HepG2 (cell line): ENCODE measurements around the gene CEP78. TPM values are rescaled to one million over a fixed set of nuclear protein-coding genes. Genes with fewer than 3 reads are reported as not detected.
A peak's percentile ranks its signal among the peaks of the same experiment; 100 is the strongest.

Source experiments
- ATAC-seq: fragments of 200-7000 bp; cut with Tn5 transposase; 3 replicates; pipeline ENCODE4 v1.9.1; 2020; ENCODE audit warnings: mild to moderate bottlenecking, moderate library complexity
- BruUV-seq: library from RNA; stranded (reverse); fragments of 400-500 nt; replicated peaks from 2 replicates; lab custom pipeline; 2021; lab: Mats Ljungman, UMichigan
- CTCF ChIA-PET: fragments of 300-600 bp; formaldehyde crosslinking; extraction: SDS; loops from one replicate; lab custom pipeline; 2021; ENCODE audit warnings: low total read pairs, inconsistent platforms, low intra/inter-chr PET ratio; lab: Yijun Ruan, JAX
- POLR2A ChIA-PET: fragments of 350-600 bp; sonication (Branson Sonifier 250); formaldehyde crosslinking; loops from one replicate; lab custom pipeline; 2020; ENCODE audit warnings: antibody characterized with exemption, inconsistent platforms; lab: Yijun Ruan, JAX
- DNase-seq: peaks from one replicate; pipeline ENCODE4 v3.0.0-alpha.2; 2015; ENCODE audit warnings: low spot score
- FAIRE-seq: peaks from 3 replicates; lab custom pipeline; 2011; peaks lifted over from hg19 to GRCh38; lab: Jason Lieb, UNC
- H2AFZ ChIP-seq: one replicate; pipeline ENCODE4 v1.6.1; 2011; ENCODE audit warnings: low read length, inconsistent platforms
- H3K27ac ChIP-seq: fragments of 300-600 bp; 3 replicates; pipeline ENCODE4 v1.8.0; 2011; ENCODE audit warnings: mixed run types, mild to moderate bottlenecking, mixed read lengths, low read length, inconsistent platforms; ENCODE audit not compliant: insufficient read depth; ENCODE audit errors: extremely low read length
- H3K27me3 ChIP-seq, 2 experiments: fragments of 200-600 bp in 1 of 2; 2 replicates in 1 of 2; 3 replicates in 1 of 2; pipeline versions ENCODE4 v1.6.0 to v1.8.0; 2011; ENCODE audit warnings: low read length in 2 of 2, mild to moderate bottlenecking in 2 of 2, moderate library complexity in 2 of 2, inconsistent platforms in 1 of 2; ENCODE audit not compliant: insufficient read depth in 2 of 2, control insufficient read depth in 1 of 2
- H3K36me3 ChIP-seq, 2 experiments: fragments of 200-600 bp in 1 of 2; replicated peaks in 1 of 2; 2 replicates in 1 of 2; 3 replicates in 1 of 2; pipeline versions ENCODE4 v1.5.1 to v1.8.0; 2011; ENCODE audit warnings: low read length in 2 of 2, inconsistent platforms in 1 of 2; ENCODE audit not compliant: insufficient read depth in 2 of 2, control insufficient read depth in 1 of 2
- H3K4me1 ChIP-seq: 2 replicates; pipeline ENCODE4 v1.5.1; 2012; ENCODE audit warnings: low read length, inconsistent platforms; ENCODE audit not compliant: insufficient read depth
- H3K4me2 ChIP-seq: 2 replicates; pipeline ENCODE4 v1.6.0; 2011; ENCODE audit warnings: low read depth, low read length, inconsistent platforms
- H3K4me3 ChIP-seq, 3 experiments: fragments of 200-600 bp in 1 of 3; sonication (generic), shearing (Covaris generic) in 1 of 3; replicated peaks in 1 of 3; 2 replicates each; pipeline ENCODE4 v1.5.1; 2011 to 2016; ENCODE audit warnings: low read length in 3 of 3, inconsistent platforms in 2 of 3, low read depth in 2 of 3, mild to moderate bottlenecking in 2 of 3, control low read depth in 1 of 3, mixed read lengths in 1 of 3; ENCODE audit not compliant: insufficient read depth in 1 of 3
- H3K79me2 ChIP-seq: one replicate; pipeline ENCODE4 v1.6.1; 2011; ENCODE audit warnings: low read length, inconsistent platforms; ENCODE audit not compliant: insufficient read depth
- H3K9ac ChIP-seq: 2 replicates; pipeline ENCODE4 v1.6.0; 2011; ENCODE audit warnings: mild to moderate bottlenecking, low read depth, low read length, inconsistent platforms; ENCODE audit not compliant: insufficient read depth
- H3K9me3 ChIP-seq: 2 replicates; pipeline ENCODE4 v1.5.1; 2012; ENCODE audit warnings: mild to moderate bottlenecking, low read length
- H4K20me1 ChIP-seq: 2 replicates; pipeline ENCODE4 v1.6.0; 2011; ENCODE audit warnings: inconsistent platforms, mild to moderate bottlenecking, low read length, moderate library complexity; ENCODE audit not compliant: insufficient read depth
- BCL6 ChIP-seq: IDR thresholded peaks from 2 replicates; pipeline ENCODE4 v1.6.1; 2016; ENCODE audit warnings: missing genetic modification reagents, missing compliant biosample characterization
- CREM ChIP-seq, 2 experiments: sonication (generic) in 1 of 2; formaldehyde crosslinking in 1 of 2; IDR thresholded peaks; 2 replicates each; pipeline versions ENCODE4 v1.4.0 to v1.6.1; 2016 to 2020; ENCODE audit warnings: antibody characterized with exemption in 1 of 2, mild to moderate bottlenecking in 1 of 2, missing genetic modification reagents in 1 of 2
- HCFC1 ChIP-seq: fragments of 150-350 bp; IDR thresholded peaks from 2 replicates; pipeline ENCODE4 v1.6.1; 2014; ENCODE audit warnings: low read depth, low read length
- HNRNPLL ChIP-seq: fragments of 200-400 bp; formaldehyde crosslinking; IDR thresholded peaks from 2 replicates; pipeline ENCODE4 v1.6.1; 2017; ENCODE audit warnings: mild to moderate bottlenecking, low read depth, low read length; ENCODE audit not compliant: poor library complexity, severe bottlenecking
- HOXD1 ChIP-seq: sonication (generic); formaldehyde crosslinking; IDR thresholded peaks from 2 replicates; pipeline ENCODE4 v1.5.0; 2020; ENCODE audit warnings: missing genetic modification reagents
- KAT7 ChIP-seq: IDR thresholded peaks from 2 replicates; pipeline ENCODE4 v1.6.1; 2018; ENCODE audit warnings: borderline replicate concordance, missing compliant biosample characterization
- MAFF ChIP-seq: IDR thresholded peaks from 2 replicates; pipeline ENCODE4 v1.6.1; 2011; ENCODE audit warnings: low read depth, low read length, improper control_type of control experiment
- MEIS2 ChIP-seq: sonication (generic); formaldehyde crosslinking; IDR thresholded peaks from 2 replicates; pipeline ENCODE4 v1.9.0; 2021; ENCODE audit warnings: mild to moderate bottlenecking, missing genetic modification reagents
- NCOA1 ChIP-seq: sonication (generic); formaldehyde crosslinking; IDR thresholded peaks from 2 replicates; pipeline ENCODE4 v1.9.0; 2021; ENCODE audit warnings: missing genetic modification reagents
- SOX5 ChIP-seq: IDR thresholded peaks from 2 replicates; pipeline ENCODE4 v1.6.1; 2016; ENCODE audit warnings: borderline replicate concordance
- U2AF1 ChIP-seq: fragments of 200-400 bp; formaldehyde crosslinking; optimal IDR thresholded peaks from 2 replicates; pipeline ENCODE3; 2017; ENCODE audit warnings: mild to moderate bottlenecking, low read depth, low read length
- ZMAT3 ChIP-seq: sonication (generic); formaldehyde crosslinking; conservative IDR thresholded peaks from 2 replicates; pipeline ENCODE4 v1.7.0; 2021; ENCODE audit warnings: missing genetic modification reagents
- ZNF207 ChIP-seq: fragments of 450-650 bp; IDR thresholded peaks from 2 replicates; pipeline ENCODE4 v1.6.1; 2016; ENCODE audit warnings: antibody characterized with exemption, borderline replicate concordance
- ZNF230 ChIP-seq: sonication (generic); formaldehyde crosslinking; IDR thresholded peaks from 2 replicates; pipeline ENCODE4 v1.4.0; 2020; ENCODE audit warnings: mild to moderate bottlenecking, missing genetic modification reagents
- ZNF558 ChIP-seq: sonication (generic); formaldehyde crosslinking; IDR thresholded peaks from 2 replicates; pipeline ENCODE4 v1.9.0; 2022; ENCODE audit warnings: mild to moderate bottlenecking, missing genetic modification reagents, borderline replicate concordance
- ZNF746 ChIP-seq: sonication (generic); formaldehyde crosslinking; IDR thresholded peaks from 2 replicates; pipeline ENCODE4 v1.8.0; 2022; ENCODE audit warnings: mild to moderate bottlenecking, missing genetic modification reagents
- ZNF768 ChIP-seq: sonication (generic); formaldehyde crosslinking; IDR thresholded peaks from 2 replicates; pipeline ENCODE4 v1.4.0; 2020; ENCODE audit warnings: missing genetic modification reagents
- ZNF781 ChIP-seq: sonication (generic); formaldehyde crosslinking; IDR thresholded peaks from 2 replicates; pipeline ENCODE4 v1.5.1; 2020; ENCODE audit warnings: borderline replicate concordance, mild to moderate bottlenecking, missing genetic modification reagents; ENCODE audit errors: not compliant biosample characterization
- ZSCAN30 ChIP-seq: sonication (generic); formaldehyde crosslinking; IDR thresholded peaks from 2 replicates; pipeline ENCODE4 v1.5.0; 2020; ENCODE audit warnings: mild to moderate bottlenecking, missing genetic modification reagents
- WGBS: methylation state at CpG from one replicate; pipeline ENCODE4 v1.1.6; 2017; ENCODE audit warnings: low lambda C conversion rate; 5-methylcytosine and 5-hydroxymethylcytosine counted together
- in situ Hi-C: cut with HindIII; loops from 2 replicates; pipeline ENCODE4 v1.10.0; 2017; ENCODE audit warnings: low pct_unique_long_range_greater_than_20kb; ENCODE audit not compliant: extremely low pct_ligation_motif_present
- intact Hi-C: fragments of 100-400 bp; cut with micrococcal nuclease; formaldehyde crosslinking; loops from one replicate; pipeline ENCODE4 v1.10.0; 2022; ENCODE audit not compliant: unreplicated experiment
- polyA plus RNA-seq, 8 experiments: library from polyadenylated mRNA; depleted of rRNA in 3 of 8; stranded (reverse) in 7 of 8; unstranded in 1 of 8; fragments of >200 nt; fragmentation: Illumina TruSeq in 4 of 8; extraction: Trizol in 4 of 8; gene quantifications; 2 replicates each; pipeline versions ENCODE4 v1.2.1 to v1.2.3, GENCODE V29; 2011 to 2016; ENCODE audit warnings: low read depth in 4 of 8, missing spikeins in 1 of 8, mixed read lengths in 1 of 8; ENCODE audit not compliant: insufficient read depth in 1 of 8
- total RNA-seq, 5 experiments: library from RNA; depleted of rRNA; stranded (reverse); fragments of >200 nt; fragmentation: Illumina TruSeq; extraction: Trizol; gene quantifications; 2 replicates each; pipeline ENCODE4 v1.2.3, GENCODE V29; 2016; ENCODE audit warnings: low read depth in 1 of 5
- TF ChIP-seq, protein P1 (sequence below): IDR thresholded peaks from 2 replicates; pipeline ENCODE4 v1.6.1; 2016; ENCODE audit warnings: missing genetic modification reagents, missing compliant biosample characterization
- TF ChIP-seq, protein P2 (sequence below): sonication (generic); formaldehyde crosslinking; IDR thresholded peaks from 2 replicates; pipeline ENCODE4 v1.5.0; 2020; ENCODE audit warnings: mild to moderate bottlenecking, missing genetic modification reagents
- TF ChIP-seq, protein P3 (sequence below): IDR thresholded peaks from 2 replicates; pipeline ENCODE4 v1.6.1; 2016; ENCODE audit warnings: mild to moderate bottlenecking

CEP78 gene
- total and polyA plus RNA-seq, 2 of the 13 experiments (the other 11 are each of a cell fraction or from before 2014, with no cell fraction given): 5.1 to 30.8 TPM

DNA sequence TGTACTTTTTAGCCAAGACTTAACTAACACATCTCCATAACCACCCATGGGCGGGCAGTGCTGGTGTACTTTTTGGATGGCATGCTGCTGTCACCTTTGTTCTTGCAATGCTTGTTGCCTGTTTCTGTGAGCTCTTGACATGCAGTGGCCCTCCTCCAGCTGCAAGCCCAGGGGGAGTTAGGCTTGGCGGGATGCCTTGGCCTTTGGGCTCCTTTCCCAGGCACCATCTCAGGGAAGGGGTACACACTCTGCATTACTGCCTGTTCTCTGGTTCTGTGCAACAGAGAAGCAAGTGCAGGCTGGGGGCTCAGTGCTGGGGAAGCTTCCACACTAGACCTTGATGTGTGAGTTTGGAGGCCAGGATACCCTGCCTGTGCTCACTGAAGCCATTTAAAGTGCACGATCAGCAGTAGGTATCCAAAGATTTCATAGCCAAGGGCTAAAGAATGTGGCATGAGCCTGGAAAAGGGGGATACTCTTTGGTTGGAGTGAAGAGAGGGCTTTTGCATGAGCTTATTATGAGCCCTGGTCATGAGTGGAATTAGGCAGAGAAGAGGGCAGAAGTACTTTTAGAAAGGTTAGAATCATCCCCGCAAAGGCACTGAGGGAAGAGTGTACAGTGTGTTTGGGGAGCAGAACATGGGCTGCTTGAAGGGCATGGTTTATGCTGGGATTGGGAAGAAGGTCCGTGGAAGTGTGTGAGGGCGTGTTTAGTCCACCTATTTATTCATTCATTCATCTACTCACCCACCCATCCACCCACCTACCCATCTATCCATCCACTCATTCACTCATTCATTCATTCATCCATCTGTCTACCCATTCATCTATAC is 83.5 kb downstream of the CEP78 start:
- Histone ChIP-seq H4K20me1 (peaks cover 33% of the 10 kb centered on the region), H3K27me3 (no peaks in the 10 kb centered on the region), H3K27ac (no peak overlapping the region), H3K4me1 (no peaks in the 10 kb centered on the region), H3K4me3 (no peak overlapping the region), H3K4me2 (no peak overlapping the region), H3K36me3 (peaks cover 43 to 83% of the 10 kb centered on the region in 2 experiments), H3K9me3 (no peaks in the 10 kb centered on the region), H3K9ac (no peak overlapping the region), H2AFZ (no peak overlapping the region), H3K79me2 (peaks cover 13% of the 10 kb centered on the region)
- in situ Hi-C loops (loop anchor here (10.0 kb wide), 1 partner anchor 55 kb away; no protein-coding TSS in a partner anchor), intact Hi-C loops (loop anchor here (2.0 kb wide), 1 partner anchor 21 kb away; no protein-coding TSS in a partner anchor)
- POLR2A ChIA-PET: interaction anchor here (0.6 kb wide), 1 partner anchor 852 kb away, joined by 3 read pairs; no protein-coding TSS in a partner anchor
- 99% methylated on average over 4 of the region's 6 CpGs for WGBS
- CTCF ChIA-PET: no interaction called here
- ATAC-seq (no peak), FAIRE-seq (no peak), DNase-seq (no peak)
- no TSS peak for BruUV-seq
- TF ChIP-seq SOX5 (CRISPR knock-in tag) (no peak), KAT7 (no peak), ZNF746 (no peak), MEIS2 (CRISPR knock-in tag) (no peak), ZNF558 (CRISPR knock-in tag) (no peak), HOXD1 (CRISPR knock-in tag) (no peak), BCL6 (CRISPR knock-in tag) (no peak), ZNF207 (no peak), ZMAT3 (CRISPR knock-in tag) (no peak), HNRNPLL (no peak), U2AF1 (no peak), CREM (IDR thresholded peaks at IDR 0.05) (no peak), CREM (CRISPR knock-in tag; IDR thresholded peaks at IDR 0.05) (no peak), MAFF (peak; percentile 46), ZNF230 (CRISPR knock-in tag) (no peak), ZNF768 (CRISPR knock-in tag) (no peak), HCFC1 (no peak), NCOA1 (CRISPR knock-in tag) (no peak), ZNF781 (CRISPR knock-in tag) (no peak), ZSCAN30 (CRISPR knock-in tag) (no peak)
- TF ChIP-seq, protein P1, sequence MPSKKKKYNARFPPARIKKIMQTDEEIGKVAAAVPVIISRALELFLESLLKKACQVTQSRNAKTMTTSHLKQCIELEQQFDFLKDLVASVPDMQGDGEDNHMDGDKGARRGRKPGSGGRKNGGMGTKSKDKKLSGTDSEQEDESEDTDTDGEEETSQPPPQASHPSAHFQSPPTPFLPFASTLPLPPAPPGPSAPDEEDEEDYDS (CRISPR knock-in tag): no peak
- TF ChIP-seq, protein P2, sequence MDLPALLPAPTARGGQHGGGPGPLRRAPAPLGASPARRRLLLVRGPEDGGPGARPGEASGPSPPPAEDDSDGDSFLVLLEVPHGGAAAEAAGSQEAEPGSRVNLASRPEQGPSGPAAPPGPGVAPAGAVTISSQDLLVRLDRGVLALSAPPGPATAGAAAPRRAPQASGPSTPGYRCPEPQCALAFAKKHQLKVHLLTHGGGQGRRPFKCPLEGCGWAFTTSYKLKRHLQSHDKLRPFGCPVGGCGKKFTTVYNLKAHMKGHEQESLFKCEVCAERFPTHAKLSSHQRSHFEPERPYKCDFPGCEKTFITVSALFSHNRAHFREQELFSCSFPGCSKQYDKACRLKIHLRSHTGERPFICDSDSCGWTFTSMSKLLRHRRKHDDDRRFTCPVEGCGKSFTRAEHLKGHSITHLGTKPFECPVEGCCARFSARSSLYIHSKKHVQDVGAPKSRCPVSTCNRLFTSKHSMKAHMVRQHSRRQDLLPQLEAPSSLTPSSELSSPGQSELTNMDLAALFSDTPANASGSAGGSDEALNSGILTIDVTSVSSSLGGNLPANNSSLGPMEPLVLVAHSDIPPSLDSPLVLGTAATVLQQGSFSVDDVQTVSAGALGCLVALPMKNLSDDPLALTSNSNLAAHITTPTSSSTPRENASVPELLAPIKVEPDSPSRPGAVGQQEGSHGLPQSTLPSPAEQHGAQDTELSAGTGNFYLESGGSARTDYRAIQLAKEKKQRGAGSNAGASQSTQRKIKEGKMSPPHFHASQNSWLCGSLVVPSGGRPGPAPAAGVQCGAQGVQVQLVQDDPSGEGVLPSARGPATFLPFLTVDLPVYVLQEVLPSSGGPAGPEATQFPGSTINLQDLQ: no peak
- TF ChIP-seq, protein P3, sequence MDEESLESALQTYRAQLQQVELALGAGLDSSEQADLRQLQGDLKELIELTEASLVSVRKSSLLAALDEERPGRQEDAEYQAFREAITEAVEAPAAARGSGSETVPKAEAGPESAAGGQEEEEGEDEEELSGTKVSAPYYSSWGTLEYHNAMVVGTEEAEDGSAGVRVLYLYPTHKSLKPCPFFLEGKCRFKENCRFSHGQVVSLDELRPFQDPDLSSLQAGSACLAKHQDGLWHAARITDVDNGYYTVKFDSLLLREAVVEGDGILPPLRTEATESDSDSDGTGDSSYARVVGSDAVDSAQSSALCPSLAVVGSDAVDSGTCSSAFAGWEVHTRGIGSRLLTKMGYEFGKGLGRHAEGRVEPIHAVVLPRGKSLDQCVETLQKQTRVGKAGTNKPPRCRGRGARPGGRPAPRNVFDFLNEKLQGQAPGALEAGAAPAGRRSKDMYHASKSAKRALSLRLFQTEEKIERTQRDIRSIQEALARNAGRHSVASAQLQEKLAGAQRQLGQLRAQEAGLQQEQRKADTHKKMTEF (CRISPR knock-in tag): no peak
